Transverse colon (tissue), 4 donors: ENCODE results near the gene CYP11A1. TPM values are rescaled to one million over a fixed set of nuclear protein-coding genes. Genes with fewer than 3 reads are reported as not detected.

Experiments
- DNase-seq: peaks from one replicate; pipeline ENCODE4 v3.0.0-alpha.2; 2019
- H3K27ac ChIP-seq, 4 donors: fragments of 200-600 bp; sonication (generic); 2 replicates each; pipeline ENCODE4 v1.5.1; 2016 to 2018; ENCODE audit warnings: inconsistent platforms in 4 of 4
- H3K27me3 ChIP-seq: fragments of 200-600 bp; sonication (generic); 2 replicates; pipeline ENCODE4 v1.5.1; 2017; ENCODE audit warnings: inconsistent platforms
- H3K36me3 ChIP-seq, 4 donors: fragments of 200-600 bp; sonication (generic); 2 replicates each; pipeline ENCODE4 v1.5.1; 2017 to 2019; ENCODE audit warnings: inconsistent platforms in 4 of 4
- H3K4me1 ChIP-seq, 4 donors: fragments of 200-600 bp; sonication (generic); 2 replicates each; pipeline ENCODE4 v1.5.1; 2017 to 2020; ENCODE audit warnings: inconsistent platforms in 4 of 4
- H3K4me3 ChIP-seq, 4 donors: fragments of 200-600 bp; sonication (generic); 1 replicate in 1 of 4; 2 replicates in 3 of 4; pipeline versions ENCODE4 v1.5.1 to v1.6.1; 2017 to 2019; ENCODE audit warnings: inconsistent platforms in 4 of 4
- H3K9me3 ChIP-seq, 2 donors: fragments of 200-600 bp; sonication (generic); 2 replicates each; pipeline ENCODE4 v1.5.1; 2017 to 2019; ENCODE audit warnings: inconsistent platforms in 2 of 2
- CTCF ChIP-seq, 5 experiments: fragments of 200-600 bp in 3 of 5; fragments of 450-650 bp in 2 of 5; sonication (generic) in 3 of 5; IDR thresholded peaks; 1 replicate in 2 of 5; 2 replicates in 3 of 5; pipeline ENCODE4 v1.5.1; 2016 to 2017; ENCODE audit warnings: antibody characterized with exemption in 5 of 5, inconsistent platforms in 3 of 5, mild to moderate bottlenecking in 2 of 5, moderate library complexity in 1 of 5
- EP300 ChIP-seq: sonication (generic); formaldehyde crosslinking; IDR thresholded peaks from one replicate; pipeline ENCODE4 v1.6.1; 2017; ENCODE audit warnings: antibody characterized with exemption, low read depth
- POLR2A ChIP-seq: fragments of 450-650 bp; IDR thresholded peaks from one replicate; pipeline ENCODE4 v1.6.1; 2016; ENCODE audit warnings: antibody characterized with exemption, mild to moderate bottlenecking, moderate library complexity
- POLR2AphosphoS5 ChIP-seq, 3 donors: sonication (generic); formaldehyde crosslinking; IDR thresholded peaks; one replicate each; pipeline ENCODE4 v1.6.1; 2016; ENCODE audit warnings: antibody characterized with exemption in 3 of 3
- WGBS, 2 donors: methylation state at CpG; one replicate each; pipeline ENCODE4 v1.1.5; 2018; ENCODE audit warnings: low coverage in 1 of 2; 5-methylcytosine and 5-hydroxymethylcytosine counted together
- in situ Hi-C, 4 donors: fragments of 200-750 bp; cut with MboI; loops; one replicate each; pipeline versions ENCODE4 v1.15.0 to v1.15.1; 2017; ENCODE audit warnings: low sequenced_read_pairs in 3 of 4, low pct_ligation_motif_present in 1 of 4, low pct_unique_long_range_greater_than_20kb in 1 of 4
- intact Hi-C: fragments of 100-400 bp; cut with DNase I; formaldehyde crosslinking; loops from one replicate; pipeline ENCODE4 v1.15.1; 2023; ENCODE audit warnings: low total_unique reads
- total RNA-seq, 4 donors: library from RNA; depleted of rRNA; stranded (reverse); fragments of >200 nt; gene quantifications; one replicate each; pipeline ENCODE4 v1.1.0, GENCODE V29; 2016

CYP11A1 gene
- total RNA-seq, 4 donors from 2014 or later: 0.40 to 0.79 TPM; not detected in 2

GRCh38 chr15:74327756-74328155, 39.7 kb downstream of the CYP11A1 start:
- TF ChIP-seq POLR2A: no peak
- TF ChIP-seq CTCF (IDR thresholded peaks at IDR 0.05): no peak
- TF ChIP-seq EP300: no peak
- TF ChIP-seq POLR2AphosphoS5 (IDR thresholded peaks at IDR 0.05): no peak
- in situ Hi-C loops (no loop called here), intact Hi-C loops (loop anchor here (10.0 kb wide), 1 partner anchor 353 kb away; no protein-coding TSS in a partner anchor)
- H3K4me1 ChIP-seq: no peaks in the 10 kb centered on the region
- no peaks in the 10 kb centered on the region for H3K27me3 ChIP-seq
- no peak overlapping the region for H3K4me3 ChIP-seq
- WGBS, 2 donors: 20 to 78% methylated on average over 1 to 6 of the region's 6 CpGs
- H3K36me3 ChIP-seq: no peaks in the 10 kb centered on the region
- no peaks in the 10 kb centered on the region for H3K9me3 ChIP-seq
- DNase-seq: no peak
- no peak overlapping the region for H3K27ac ChIP-seq

GRCh38 chr15:74326746-74327145, 40.7 kb downstream of the CYP11A1 start:
- Histone ChIP-seq H3K4me3 (no peak overlapping the region), H3K4me1 (no peaks in the 10 kb centered on the region), H3K9me3 (no peaks in the 10 kb centered on the region), H3K27ac (no peak overlapping the region), H3K27me3 (no peaks in the 10 kb centered on the region), H3K36me3 (no peaks in the 10 kb centered on the region)
- in situ Hi-C loops (no loop called here), intact Hi-C loops (loop anchor here (10.0 kb wide), 1 partner anchor 352 kb away; no protein-coding TSS in a partner anchor)
- no peak for DNase-seq
- TF ChIP-seq CTCF (IDR thresholded peaks at IDR 0.05): no peak
- TF ChIP-seq EP300: no peak
- no peak for TF ChIP-seq POLR2A
- TF ChIP-seq POLR2AphosphoS5 (IDR thresholded peaks at IDR 0.05): no peak
- 59% methylated on average over 4 of the region's 4 CpGs; no CpG with 5 or more reads in 1 of the 2 donors for WGBS, 2 donors

GRCh38 chr15:74324714-74325113, 42.7 kb downstream of the CYP11A1 start:
- in situ Hi-C loops (loop anchor here in 2 of 4 donors (25.0 kb wide), 3 partner anchors 187 to 387 kb away; partner anchors contain the start of genes ISLR2 (in 1 of the 2) and LOXL1 (in 1 of the 2)), intact Hi-C loops (loop anchor here (10.0 kb wide), 1 partner anchor 350 kb away; no protein-coding TSS in a partner anchor)
- Histone ChIP-seq H3K27ac (no peak overlapping the region), H3K27me3 (no peaks in the 10 kb centered on the region), H3K4me3 (no peak overlapping the region), H3K36me3 (no peaks in the 10 kb centered on the region), H3K9me3 (no peaks in the 10 kb centered on the region), H3K4me1 (peaks cover 0 to 3% (median 0%) of the 10 kb centered on the region in 4 donors)
- no peak for DNase-seq
- WGBS, 2 donors: 78% methylated on average over 3 of the region's 3 CpGs; no CpG with 5 or more reads in 1 of the 2 donors
- TF ChIP-seq CTCF (IDR thresholded peaks at IDR 0.05): no peak
- no peak for TF ChIP-seq EP300
- no peak for TF ChIP-seq POLR2AphosphoS5 (IDR thresholded peaks at IDR 0.05)
- TF ChIP-seq POLR2A: no peak

GRCh38 chr15:74322558-74323180, 44.8 kb downstream of the CYP11A1 start:
- Histone ChIP-seq H3K27me3 (no peaks in the 10 kb centered on the region), H3K4me1 (peaks cover 0 to 18% (median 3%) of the 10 kb centered on the region in 4 donors), H3K27ac (no peak overlapping the region), H3K9me3 (no peaks in the 10 kb centered on the region), H3K36me3 (no peaks in the 10 kb centered on the region), H3K4me3 (no peak overlapping the region)
- in situ Hi-C loops: loop anchor here in 2 of 4 donors (25.0 kb wide), 3 partner anchors 185 to 385 kb away; partner anchors contain the start of genes ISLR2 (in 1 of the 2) and LOXL1 (in 1 of the 2)
- intact Hi-C loops: loop anchor here (10.0 kb wide), 1 partner anchor 348 kb away; no protein-coding TSS in a partner anchor
- TF ChIP-seq POLR2AphosphoS5 (IDR thresholded peaks at IDR 0.05) (no peak), CTCF (IDR thresholded peaks at IDR 0.05) (peak; percentile 68 to 79 (median 76))
- 30 to 83% methylated on average over 1 to 6 of the region's 6 CpGs for WGBS, 2 donors
- DNase-seq: peak; percentile 52
